HG03159 (cell line): Measurements from ENCODE around the gene MC4R.
"Not testable (repeated sequence)": the region's sequence is repeated elsewhere in the genome, so short reads cannot be mapped to it uniquely, and the experiment has no call there.

Experiments used
- ATAC-seq: cut with Tn5 transposase; IDR thresholded peaks from one replicate; pipeline ENCODE4 v1.9.1; 2021; ENCODE audit warnings: mild to moderate bottlenecking, moderate library complexity; ENCODE audit not compliant: unreplicated experiment

Gene MC4R

GRCh38 chr18:60372596-60372995, at the start of gene MC4R:
MC4R (minus strand) TSS chr18:60372775; CDS start chr18:60372349, 426 bp downstream.
- ATAC-seq, result no peak

GRCh38 chr18:60422306-60422705, 49.7 kb upstream of the MC4R start:
- ATAC-seq, result not testable (repeated sequence)

- ATAC-seq, result no peak
Measured at GRCh38 chr18:60421356-60422118, 49.0 kb upstream of the MC4R start.

- ATAC-seq, result no peak
Measured at GRCh38 chr18:60417946-60418345, 45.4 kb upstream of the MC4R start.

GRCh38 chr18:60413944-60414547, 41.5 kb upstream of the MC4R start:
- ATAC-seq, result no peak

- ATAC-seq, result no peak
Measured at GRCh38 chr18:60411715-60412114, 39.1 kb upstream of the MC4R start.

GRCh38 chr18:60406721-60407120, 34.1 kb upstream of the MC4R start:
- ATAC-seq, result no peak

- ATAC-seq, result no peak
Measured at GRCh38 chr18:60404486-60405085, 32.0 kb upstream of the MC4R start.

GRCh38 chr18:60401346-60401745, 28.8 kb upstream of the MC4R start:
- ATAC-seq, result no peak

- no peak for ATAC-seq
Measured at GRCh38 chr18:60391571-60392226, 19.1 kb upstream of the MC4R start.

- ATAC-seq, result no peak
Measured at GRCh38 chr18:60389314-60389713, 16.7 kb upstream of the MC4R start.

GRCh38 chr18:60385693-60386092, 13.1 kb upstream of the MC4R start:
- no peak for ATAC-seq

- no peak for ATAC-seq
Measured at GRCh38 chr18:60383893-60384292, 11.3 kb upstream of the MC4R start.

- ATAC-seq, result no peak
Measured at GRCh38 chr18:60377778-60378469, 5.3 kb upstream of the MC4R start.

- ATAC-seq, result no peak
Measured at GRCh38 chr18:60372132-60372531, 443 bp downstream of the MC4R start.

- no peak for ATAC-seq
Measured at GRCh38 chr18:60358516-60358915, 14.1 kb downstream of the MC4R start.

- no peak for ATAC-seq
Measured at GRCh38 chr18:60350941-60351340, 21.6 kb downstream of the MC4R start.

GRCh38 chr18:60350150-60350549, 22.4 kb downstream of the MC4R start:
- no peak for ATAC-seq

- ATAC-seq, result no peak
Measured at GRCh38 chr18:60347526-60348045, 25.0 kb downstream of the MC4R start.

GRCh38 chr18:60339018-60339417, 33.6 kb downstream of the MC4R start:
- ATAC-seq, result no peak

- ATAC-seq, result no peak
Measured at GRCh38 chr18:60331890-60332289, 40.7 kb downstream of the MC4R start.
